BJ (cell line): Measurements from ENCODE around the gene MAP3K14. TPM values are rescaled to one million over a fixed set of nuclear protein-coding genes. Genes with fewer than 3 reads are reported as not detected.

ENCODE experiments used
- CTCF ChIA-PET: fragments of 350-600 bp; formaldehyde crosslinking; extraction: SDS; loops from one replicate; lab custom pipeline; 2021; ENCODE audit warnings: antibody characterized with exemption, inconsistent platforms; lab: Yijun Ruan, JAX
- POLR2A ChIA-PET: fragments of 300-600 bp; sonication (Branson Sonifier 250); formaldehyde crosslinking; extraction: SDS; loops from one replicate; lab custom pipeline; 2021; ENCODE audit warnings: antibody characterized with exemption; lab: Charles Lee
- DNase-seq: peaks from one replicate; pipeline ENCODE4 v3.0.0-alpha.2; 2011; ENCODE audit warnings: low read depth
- H3K27me3 ChIP-seq: 2 replicates; pipeline ENCODE4 v1.6.0; 2011; ENCODE audit warnings: low read length; ENCODE audit not compliant: control insufficient read depth, insufficient read depth
- H3K36me3 ChIP-seq: 2 replicates; pipeline ENCODE4 v1.5.1; 2011; ENCODE audit warnings: low read length; ENCODE audit not compliant: control insufficient read depth, insufficient read depth
- H3K4me3 ChIP-seq: 2 replicates; pipeline ENCODE4 v1.5.1; 2011; ENCODE audit warnings: low read depth, mild to moderate bottlenecking, control low read depth, low read length
- CTCF ChIP-seq: IDR thresholded peaks from 2 replicates; pipeline ENCODE4 v1.5.1; 2011; ENCODE audit warnings: low read depth, mild to moderate bottlenecking, control low read depth, inconsistent platforms, low read length, moderate library complexity; ENCODE audit not compliant: insufficient read depth
- polyA plus RNA-seq: library from polyadenylated mRNA; depleted of rRNA; stranded (reverse); fragments of >200 nt; gene quantifications from 2 replicates; pipeline ENCODE4 v1.2.3, GENCODE V29; 2011

The MAP3K14 gene
- polyA plus RNA-seq, 1 experiment, result 6.5 TPM

- no peak overlapping the region for H3K4me3 ChIP-seq
- ChIA-PET POLR2A (no interaction called here), CTCF (interaction anchor here (1.5 to 4.9 kb wide), 4 partner anchors 10 to 49 kb away, joined by 3 to 27 read pairs (median 8); no protein-coding TSS in a partner anchor)
- 0 out of 2 replicates have a peak, but pooled peaks cover 4% of the 10 kb centered on the region for H3K36me3 ChIP-seq
- TF ChIP-seq CTCF, result no peak
- no peaks in the 10 kb centered on the region for H3K27me3 ChIP-seq
- DNase-seq, result no peak
Observed at GRCh38 chr17:45296003-45296832, 20.6 kb downstream of the MAP3K14 start.

GRCh38 chr17:45294506-45294905 lies 22.3 kb downstream of the MAP3K14 start:
- no peak for TF ChIP-seq CTCF
- DNase-seq, result no peak
- Histone ChIP-seq H3K27me3 (no peaks in the 10 kb centered on the region), H3K4me3 (no peak overlapping the region), H3K36me3 (peaks cover 12% of the 10 kb centered on the region)
- CTCF ChIA-PET, result interaction anchor here (0.7 to 4.9 kb wide), 12 partner anchors 8 to 159 kb away, joined by 3 to 27 read pairs (median 3); partner anchors contain the start of gene ACBD4
- POLR2A ChIA-PET, result interaction anchor here (0.6 kb wide), 1 partner anchor 22 kb away, joined by 4 read pairs; the partner anchor contains the start of gene MAP3K14

GRCh38 chr17:45293413-45294211 lies 23.2 kb downstream of the MAP3K14 start:
- no peak for DNase-seq
- ChIA-PET POLR2A (no interaction called here), CTCF (interaction anchor here (0.7 to 4.9 kb wide), 17 partner anchors 9 to 158 kb away, joined by 3 to 27 read pairs (median 3); partner anchors contain the start of gene ACBD4)
- no peak overlapping the region for H3K4me3 ChIP-seq
- peak; percentile 26; the same call in 1 of the 2 replicates for TF ChIP-seq CTCF
- H3K27me3 ChIP-seq, result no peaks in the 10 kb centered on the region
- H3K36me3 ChIP-seq, result peaks cover 18% of the 10 kb centered on the region

GRCh38 chr17:45292696-45293412 lies 24.0 kb downstream of the MAP3K14 start:
- TF ChIP-seq CTCF, result no peak
- no peaks in the 10 kb centered on the region for H3K27me3 ChIP-seq
- peaks cover 22% of the 10 kb centered on the region for H3K36me3 ChIP-seq
- ChIA-PET POLR2A (no interaction called here), CTCF (interaction anchor here (0.6 to 4.9 kb wide), 11 partner anchors 9 to 149 kb away, joined by 3 to 27 read pairs (median 4); no protein-coding TSS in a partner anchor)
- H3K4me3 ChIP-seq, result no peak overlapping the region
- DNase-seq, result no peak
